ENCODE results near the gene OST4.

OST4 gene

DNA sequence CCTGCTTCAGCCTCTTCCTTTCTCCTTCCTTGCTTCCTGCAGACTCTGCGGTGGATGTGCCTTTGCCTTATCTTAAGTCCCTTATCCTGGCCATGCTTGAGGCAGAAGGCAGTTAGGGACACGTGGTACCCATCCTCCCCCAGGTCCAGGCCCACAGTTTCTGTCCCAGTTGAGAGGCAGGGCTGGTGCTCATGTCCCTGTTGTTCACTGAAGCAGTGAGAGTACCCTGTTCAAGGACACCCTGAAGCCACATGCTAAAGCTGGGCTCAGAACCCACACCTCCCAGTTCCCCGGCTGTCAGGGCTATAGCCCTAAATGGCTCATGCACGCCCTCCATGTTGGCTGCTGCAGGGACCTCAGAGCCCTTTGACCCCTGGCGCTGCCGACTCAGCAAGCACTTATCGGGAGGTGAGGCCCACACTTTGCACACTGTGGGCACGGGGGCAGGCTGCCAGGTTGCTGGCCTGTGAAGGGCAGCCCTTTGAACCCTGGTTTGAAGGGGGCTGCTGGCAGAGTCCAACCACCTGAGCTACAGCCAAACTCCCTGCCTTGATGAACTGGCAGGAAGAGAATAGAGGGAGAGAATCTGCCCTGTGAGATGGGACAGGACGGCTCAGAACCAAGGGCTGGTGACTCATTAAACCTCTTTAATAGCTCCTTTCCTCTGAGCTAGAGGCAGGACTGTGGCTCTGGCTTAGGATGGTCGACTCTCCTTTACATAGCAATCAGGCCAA, 21.4 kb upstream of the OST4 start:
- DNase-seq: no peak

DNA sequence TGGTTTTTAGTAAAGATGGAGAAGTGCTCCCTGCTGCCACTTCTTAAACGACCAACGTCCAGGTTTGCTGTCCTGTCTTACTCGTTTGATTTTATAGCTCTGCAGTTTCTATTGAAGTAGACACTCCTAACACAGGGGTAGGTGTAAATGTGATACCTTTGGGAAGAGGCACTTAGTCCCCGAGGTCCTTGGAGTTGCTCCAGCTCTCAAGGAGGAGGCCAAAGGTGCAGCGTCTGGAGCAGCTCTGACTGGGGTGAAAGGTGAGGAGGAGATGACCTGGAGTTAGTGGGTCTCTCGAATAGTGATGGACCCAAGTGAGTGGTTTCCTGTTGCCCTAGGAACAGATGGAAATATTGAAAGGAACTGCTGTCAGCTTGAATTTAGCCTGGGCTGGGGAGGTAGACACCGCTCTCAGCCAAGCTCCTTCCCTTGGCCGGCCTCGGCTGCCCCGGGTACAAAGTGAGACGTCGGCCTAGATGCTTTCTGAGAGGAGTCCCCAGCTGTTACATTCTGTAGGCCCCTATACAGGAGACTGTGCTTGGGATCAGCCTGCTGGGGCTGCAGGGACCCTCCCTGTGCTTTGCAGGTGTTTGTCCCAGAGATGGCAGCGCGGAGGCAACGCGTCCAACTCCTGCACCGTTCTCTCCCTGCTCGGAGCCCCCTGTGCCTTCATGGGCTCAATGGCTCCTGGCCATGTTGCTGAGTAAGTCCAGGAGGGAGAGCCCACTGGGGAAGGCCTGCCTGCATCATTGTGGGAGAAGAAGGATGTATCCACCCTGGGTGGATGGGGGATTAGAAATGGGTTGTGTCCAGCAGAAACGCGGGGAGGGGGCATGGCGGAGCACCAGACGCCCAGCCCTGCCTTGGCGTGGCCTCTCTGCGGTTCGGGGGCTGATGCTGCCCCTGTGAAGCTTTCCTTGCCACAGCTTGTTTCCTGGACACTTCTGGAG, 20.6 kb upstream of the OST4 start:
- DNase-seq: no peak

DNA sequence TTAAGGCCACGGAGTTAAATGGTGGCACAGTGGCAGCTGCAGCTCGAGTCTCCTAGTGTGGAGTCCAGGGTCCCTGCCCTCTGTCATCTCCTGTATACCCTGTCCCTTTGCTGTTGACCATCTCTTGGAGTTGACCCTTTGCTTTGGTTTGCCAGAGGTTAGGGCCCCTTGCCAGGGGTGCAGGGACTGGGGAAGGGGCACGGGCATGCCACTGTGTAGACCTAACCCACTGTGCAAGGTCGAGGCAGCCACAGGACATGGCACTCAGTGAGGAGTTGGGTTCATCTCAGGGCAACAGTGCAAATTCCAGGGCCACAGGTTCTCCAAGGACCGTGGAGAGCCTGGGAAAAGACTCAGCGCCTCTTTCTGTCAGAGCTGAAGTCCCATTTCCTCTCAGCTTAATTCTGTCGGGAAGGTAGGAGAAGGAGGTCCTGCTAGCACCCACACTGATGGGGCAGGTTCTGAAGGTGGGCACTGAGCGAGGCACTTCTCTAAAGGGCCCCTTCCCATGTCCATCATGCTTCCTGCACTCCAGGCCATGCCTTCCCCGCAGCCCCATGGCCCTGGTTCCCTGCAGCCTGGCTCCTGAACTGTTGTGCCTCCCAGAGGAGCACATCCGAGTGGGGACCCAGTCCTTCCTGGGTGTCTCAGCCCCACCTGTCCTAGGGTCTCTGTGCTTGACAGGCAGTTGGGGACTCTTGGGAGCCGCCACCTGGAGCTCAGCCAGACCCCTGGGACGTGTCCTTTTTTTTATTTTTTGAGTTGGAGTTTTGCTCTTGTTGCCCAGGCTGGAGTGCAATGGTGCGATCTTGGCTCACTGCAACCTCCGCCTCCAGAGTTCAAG, 17.9 kb upstream of the OST4 start:
- no peak for DNase-seq

DNA sequence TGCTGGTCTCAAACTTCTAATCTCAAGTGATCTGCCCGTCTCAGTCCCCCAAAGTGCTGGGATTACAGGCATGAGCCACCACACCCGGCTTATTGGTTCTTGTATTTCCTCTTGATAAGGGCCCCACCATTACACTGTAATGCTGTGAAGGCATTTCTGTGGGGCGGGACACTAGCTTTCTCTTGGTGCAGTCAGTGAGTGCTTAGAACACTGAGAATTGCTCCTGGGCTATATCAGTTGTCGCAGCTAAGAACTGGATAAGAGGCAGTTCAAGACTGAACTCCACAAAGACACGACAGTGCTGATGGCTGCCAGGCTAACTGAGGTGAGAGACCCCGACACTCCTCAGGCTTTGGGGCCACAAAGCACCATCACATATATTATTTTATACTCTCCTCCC, 17.2 kb upstream of the OST4 start:
- no peak for DNase-seq

DNA sequence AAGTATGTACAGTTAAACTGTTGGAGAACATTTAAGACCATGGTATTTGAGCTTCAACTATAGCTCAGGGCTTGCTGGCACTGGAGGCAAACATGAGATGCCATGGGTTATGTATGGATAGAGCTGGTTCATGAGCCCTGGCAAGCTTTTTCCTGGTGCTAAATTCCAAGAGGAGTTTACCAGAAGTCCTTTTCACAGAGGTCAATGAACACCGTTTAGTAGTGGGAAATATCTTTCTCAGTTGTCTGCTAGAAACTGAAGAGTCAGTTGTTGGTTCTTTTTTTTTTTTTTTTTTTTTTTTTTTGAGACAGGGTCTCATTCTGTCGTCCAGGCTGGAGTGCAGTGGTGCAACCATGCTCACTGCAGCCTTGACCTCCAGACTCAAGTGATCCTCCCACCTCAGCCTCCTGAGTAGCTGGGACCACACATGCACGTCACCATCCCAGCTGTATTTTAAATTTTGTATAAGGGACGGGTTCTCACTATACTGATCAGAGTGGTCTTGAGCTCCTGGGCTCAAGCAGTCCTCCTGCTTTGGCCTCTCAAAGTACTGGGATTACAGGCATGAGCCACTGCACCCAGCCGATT, 16.5 kb upstream of the OST4 start:
- DNase-seq: no peak

DNA sequence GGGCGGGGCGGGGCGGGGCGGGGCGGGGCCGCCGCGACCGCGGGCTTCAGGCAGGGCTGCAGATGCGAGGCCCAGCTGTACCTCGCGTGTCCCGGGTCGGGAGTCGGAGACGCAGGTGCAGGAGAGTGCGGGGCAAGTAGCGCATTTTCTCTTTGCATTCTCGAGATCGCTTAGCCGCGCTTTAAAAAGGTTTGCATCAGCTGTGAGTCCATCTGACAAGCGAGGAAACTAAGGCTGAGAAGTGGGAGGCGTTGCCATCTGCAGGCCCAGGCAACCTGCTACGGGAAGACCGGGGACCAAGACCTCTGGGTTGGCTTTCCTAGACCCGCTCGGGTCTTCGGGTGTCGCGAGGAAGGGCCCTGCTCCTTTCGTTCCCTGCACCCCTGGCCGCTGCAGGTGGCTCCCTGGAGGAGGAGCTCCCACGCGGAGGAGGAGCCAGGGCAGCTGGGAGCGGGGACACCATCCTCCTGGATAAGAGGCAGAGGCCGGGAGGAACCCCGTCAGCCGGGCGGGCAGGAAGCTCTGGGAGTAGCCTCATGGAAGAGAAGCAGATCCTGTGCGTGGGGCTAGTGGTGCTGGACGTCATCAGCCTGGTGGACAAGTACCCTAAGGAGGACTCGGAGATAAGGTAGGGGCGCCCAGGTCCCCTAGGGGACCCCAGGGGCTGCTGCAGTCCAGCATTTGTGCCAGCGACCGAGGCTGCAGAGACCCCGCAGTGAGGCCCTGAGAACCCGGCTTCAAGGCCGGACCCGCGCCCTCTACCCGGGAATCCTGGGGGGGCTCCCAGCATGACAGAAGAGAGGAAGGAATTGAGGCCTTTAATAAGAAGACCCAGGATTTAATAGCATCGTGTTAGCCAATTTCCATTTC, 15.5 kb upstream of the OST4 start, which contains the start of gene KHK:
KHK (plus strand) TSS at position 49 of the 870 bp plus-strand sequence; CDS start at position 537, 488 bp downstream.
- DNase-seq: no peak

DNA sequence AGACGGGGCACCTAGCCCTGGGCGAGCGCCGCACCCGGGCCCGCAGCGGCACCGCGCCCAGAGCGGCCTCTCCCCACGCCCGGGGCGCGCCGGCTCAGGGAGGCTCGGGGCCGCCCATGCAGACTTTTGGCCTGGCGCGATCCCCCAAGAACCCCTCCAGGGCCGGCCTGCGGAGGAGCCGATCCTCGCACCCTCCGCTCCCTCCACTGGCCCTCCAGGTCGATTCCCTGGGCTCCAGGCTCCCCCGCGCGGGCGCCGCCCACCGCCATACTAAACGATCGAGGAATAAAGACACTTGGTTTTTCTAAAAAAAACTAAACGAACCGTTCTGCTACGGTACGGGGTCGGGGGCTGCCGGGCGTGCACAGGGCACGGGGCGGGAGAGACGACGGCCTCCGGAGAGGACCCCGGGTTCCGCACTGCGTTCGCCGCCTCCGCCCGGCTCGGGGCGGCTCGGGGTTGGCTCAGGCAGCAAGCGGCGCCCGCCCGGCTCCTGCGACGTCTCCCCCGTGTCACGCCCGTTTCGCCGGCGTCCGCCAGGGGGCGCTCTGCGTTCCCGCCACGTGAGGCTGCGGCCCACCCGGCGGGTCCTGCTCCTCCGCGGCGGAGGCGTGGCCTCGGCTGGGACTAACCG, 14.8 kb upstream of the OST4 start:
- peak; percentile 80 for DNase-seq

DNA sequence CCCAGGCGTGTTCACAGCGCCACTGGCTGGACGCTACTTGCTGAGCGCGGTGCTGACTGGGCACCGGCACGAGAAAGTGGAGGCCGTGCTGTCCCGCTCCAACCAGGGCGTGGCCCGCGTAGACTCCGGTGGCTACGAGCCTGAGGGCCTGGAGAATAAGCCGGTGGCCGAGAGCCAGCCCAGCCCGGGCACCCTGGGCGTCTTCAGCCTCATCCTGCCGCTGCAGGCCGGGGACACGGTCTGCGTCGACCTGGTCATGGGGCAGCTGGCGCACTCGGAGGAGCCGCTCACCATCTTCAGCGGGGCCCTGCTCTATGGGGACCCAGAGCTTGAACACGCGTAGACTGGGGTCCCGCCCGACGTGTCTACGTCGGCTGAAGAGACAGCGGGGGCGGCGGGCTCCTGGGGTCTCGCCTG, 14.2 kb upstream of the OST4 start:
- DNase-seq: no peak

DNA sequence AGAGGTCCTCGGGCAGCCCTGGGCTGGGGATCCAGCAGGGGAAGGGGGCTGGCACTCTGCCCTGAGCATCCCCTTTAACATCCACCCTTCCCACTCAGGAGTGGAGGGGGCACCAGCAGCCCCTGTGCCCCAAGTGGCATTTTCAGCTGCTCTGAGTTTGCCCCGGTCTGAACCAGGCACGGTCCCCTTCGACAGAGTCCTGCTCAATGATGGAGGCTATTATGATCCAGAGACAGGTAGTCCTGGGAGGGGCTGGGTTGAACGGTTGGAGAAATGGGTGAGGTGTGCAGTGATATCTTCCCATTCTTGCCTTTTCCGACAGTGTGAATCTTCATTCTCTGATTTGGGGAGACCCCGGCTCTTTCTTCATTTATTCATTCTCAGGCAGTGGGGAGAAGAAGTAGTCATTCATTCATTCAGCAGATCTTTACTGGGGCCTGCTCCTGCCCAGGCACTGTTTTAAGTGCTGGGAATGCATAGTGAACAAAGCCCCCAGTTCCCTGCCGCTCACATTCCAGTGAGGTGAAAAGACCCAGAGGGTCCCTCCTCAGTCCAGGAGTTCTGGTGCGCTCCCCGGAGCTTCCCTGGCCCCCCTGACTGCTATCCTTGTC, 13.7 kb upstream of the OST4 start:
- DNase-seq: no peak

DNA sequence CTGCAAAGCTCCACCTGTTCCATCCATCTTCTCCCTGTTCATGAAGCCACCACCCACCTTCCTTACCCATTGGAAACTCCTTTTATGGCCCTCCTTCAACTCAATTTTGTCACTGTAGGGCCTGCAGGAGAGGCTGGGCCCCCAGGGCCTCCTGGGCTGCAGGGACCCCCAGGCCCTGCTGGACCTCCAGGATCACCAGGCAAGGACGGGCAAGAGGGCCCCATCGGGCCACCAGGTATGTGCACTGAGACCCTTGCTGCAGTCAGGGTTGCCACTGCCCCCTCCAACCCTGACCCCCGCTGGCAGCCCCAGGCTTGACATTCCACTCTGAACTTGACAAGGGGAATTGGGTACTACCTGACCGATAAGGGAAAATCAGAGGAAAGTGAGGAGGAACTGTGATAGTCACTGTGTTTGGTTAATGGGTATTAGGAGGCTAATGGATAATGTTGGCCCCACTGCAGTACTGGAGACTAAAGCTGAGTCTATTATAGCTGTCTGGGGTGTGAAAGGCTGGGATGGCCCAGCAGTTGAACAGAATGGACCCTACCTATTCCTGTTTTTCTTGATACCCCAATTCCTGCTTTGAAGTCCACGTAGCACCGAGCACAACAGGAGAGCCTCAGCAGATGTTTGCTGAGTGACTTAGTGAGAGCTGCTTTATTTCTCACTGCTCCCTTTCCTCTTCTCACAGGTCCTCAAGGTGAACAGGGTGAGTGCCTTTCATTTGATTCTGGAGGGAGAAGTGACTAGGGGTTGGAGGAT, 13.0 kb upstream of the OST4 start:
- no peak for DNase-seq

DNA sequence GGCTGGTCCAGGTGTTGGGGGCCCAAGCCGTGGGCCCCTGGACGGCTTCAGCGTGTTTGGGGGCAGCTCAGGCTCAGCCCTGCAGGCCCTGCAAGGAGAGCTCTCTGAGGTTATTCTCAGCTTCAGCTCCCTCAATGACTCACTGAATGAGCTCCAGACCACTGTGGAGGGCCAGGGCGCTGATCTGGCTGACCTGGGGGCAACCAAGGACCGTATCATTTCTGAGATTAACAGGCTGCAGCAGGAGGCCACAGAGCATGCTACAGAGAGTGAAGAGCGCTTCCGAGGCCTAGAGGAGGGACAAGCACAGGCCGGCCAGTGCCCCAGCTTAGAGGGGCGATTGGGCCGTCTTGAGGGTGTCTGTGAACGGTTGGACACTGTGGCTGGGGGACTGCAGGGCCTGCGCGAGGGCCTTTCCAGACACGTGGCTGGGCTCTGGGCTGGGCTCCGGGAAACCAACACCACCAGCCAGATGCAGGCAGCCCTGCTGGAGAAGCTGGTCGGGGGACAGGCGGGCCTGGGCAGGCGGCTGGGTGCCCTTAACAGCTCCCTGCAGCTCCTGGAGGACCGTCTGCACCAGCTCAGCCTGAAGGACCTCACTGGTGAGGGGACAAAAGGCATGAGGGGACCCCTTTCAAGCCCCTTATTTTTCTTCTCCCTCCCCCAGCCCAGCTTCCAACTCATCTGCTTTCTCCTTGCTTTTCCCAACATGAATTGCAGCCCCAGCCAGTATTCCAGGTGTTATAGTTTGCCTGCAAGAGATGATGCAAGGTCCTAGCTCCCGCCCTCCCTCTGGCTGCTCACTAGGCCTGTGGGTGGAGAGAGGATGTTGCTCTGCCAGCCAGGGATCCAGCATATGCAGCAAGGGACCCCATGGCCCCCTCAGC, 12.2 kb upstream of the OST4 start:
- no peak for DNase-seq

DNA sequence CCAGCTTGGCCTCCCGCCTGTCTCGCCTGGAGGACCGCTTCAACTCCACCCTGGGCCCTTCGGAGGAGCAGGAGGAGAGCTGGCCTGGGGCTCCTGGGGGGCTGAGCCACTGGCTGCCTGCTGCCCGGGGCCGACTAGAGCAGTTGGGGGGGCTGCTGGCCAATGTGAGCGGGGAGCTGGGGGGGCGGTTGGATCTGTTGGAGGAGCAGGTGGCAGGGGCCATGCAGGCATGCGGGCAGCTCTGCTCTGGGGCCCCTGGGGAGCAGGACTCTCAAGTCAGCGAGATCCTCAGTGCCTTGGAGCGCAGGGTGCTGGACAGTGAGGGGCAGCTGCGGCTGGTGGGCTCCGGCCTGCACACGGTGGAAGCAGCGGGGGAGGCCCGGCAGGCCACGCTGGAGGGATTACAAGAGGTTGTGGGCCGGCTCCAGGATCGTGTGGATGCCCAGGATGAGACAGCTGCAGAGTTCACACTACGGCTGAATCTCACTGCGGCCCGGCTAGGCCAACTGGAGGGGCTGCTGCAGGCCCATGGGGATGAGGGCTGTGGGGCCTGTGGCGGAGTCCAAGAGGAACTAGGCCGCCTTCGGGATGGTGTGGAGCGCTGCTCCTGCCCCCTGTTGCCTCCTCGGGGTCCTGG, 11.4 kb upstream of the OST4 start:
- no peak for DNase-seq

DNA sequence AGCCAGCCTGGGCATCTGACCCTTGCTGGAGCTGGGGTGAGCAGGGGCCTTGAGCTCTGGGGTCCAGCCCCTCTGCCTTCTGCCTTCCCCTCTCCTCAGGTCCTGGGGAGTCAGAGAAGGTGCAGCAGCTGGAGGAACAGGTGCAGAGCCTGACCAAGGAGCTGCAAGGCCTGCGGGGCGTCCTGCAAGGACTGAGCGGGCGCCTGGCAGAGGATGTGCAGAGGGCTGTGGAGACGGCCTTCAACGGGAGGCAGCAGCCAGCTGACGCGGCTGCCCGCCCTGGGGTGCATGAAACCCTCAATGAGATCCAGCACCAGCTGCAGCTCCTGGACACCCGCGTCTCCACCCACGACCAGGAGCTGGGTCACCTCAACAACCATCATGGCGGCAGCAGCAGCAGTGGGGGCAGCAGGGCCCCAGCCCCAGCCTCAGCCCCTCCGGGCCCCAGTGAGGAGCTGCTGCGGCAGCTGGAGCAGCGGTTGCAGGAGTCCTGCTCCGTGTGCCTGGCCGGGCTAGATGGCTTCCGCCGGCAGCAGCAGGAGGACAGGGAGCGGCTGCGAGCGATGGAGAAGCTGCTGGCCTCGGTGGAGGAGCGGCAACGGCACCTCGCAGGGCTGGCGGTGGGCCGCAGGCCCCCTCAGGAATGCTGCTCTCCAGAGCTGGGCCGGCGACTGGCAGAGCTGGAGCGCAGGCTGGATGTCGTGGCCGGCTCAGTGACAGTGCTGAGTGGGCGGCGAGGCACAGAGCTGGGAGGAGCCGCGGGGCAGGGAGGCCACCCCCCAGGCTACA, 10.7 kb upstream of the OST4 start:
- no peak for DNase-seq

DNA sequence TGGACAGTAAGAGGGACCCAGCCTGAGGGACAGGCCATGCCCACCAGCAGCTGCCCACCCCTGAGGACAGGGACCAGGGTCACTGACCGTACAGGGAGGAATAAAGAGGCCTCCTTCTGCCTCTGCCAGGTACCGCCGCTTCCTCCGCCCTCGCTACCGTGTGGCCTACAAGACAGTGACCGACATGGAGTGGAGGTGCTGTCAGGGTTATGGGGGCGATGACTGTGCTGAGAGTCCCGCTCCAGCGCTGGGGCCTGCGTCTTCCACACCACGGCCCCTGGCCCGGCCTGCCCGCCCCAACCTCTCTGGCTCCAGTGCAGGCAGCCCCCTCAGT, 9.1 kb upstream of the OST4 start:
- no peak for DNase-seq

DNA sequence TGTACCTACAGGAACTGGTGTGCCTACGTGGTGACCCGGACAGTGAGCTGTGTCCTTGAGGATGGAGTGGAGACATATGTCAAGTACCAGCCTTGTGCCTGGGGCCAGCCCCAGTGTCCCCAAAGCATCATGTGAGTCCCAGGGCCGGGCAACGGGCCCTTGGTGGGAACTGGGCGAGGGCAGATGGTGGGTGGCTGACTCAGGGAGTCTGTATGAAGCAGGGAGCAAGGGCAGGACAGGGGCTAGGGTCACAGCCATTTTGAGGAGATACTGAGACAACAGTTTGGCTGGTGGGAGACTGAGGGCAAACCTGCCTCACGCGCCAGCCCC, 8.7 kb upstream of the OST4 start:
- DNase-seq: no peak

DNA sequence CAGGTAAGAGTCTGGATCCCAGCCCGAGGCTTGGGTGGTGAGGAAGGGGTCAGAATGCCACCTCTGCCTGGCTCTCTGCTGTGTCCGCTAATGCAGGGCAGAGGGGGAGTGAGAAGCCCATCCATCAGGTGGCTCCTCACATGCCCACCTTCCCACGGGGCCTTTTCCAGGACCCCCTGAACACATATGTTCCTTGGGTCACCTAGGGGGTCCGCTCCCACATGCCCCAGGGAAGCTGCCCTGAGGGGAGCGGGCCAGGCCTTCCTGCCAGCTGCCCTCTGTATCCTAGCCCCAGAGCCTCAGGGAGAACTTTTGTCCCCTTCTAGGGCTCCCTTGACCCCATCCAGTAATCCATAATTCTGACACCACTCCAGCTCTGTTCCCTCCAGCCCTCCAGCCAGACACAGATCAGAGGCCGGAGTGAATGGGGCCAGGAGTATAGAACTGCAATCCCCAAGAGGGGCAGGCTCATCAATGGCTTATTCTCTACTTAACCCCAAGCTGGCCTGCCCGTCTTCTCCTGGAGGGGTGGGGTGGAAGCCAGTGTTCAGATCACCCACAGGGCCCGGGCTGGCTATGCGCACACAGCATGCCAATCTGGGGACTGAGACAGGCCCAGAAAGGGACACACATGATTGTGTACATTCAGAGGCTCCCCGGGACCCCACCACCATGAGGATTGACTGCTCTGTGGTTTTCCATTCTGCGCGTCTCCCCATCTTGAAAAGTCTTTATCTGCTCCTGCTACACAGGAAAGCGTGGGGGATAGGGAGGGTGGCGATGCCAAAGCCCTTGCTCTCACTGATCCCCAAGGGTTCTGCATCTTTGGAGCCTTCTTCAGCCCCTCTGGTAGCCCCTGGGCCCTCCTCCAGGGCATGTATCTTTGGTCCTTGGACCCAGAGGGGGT, 8.0 kb upstream of the OST4 start:
- no peak for DNase-seq

All from NCI-H1694 (cell line).